Measurements from ENCODE around the gene SNRPD3. TPM values are rescaled to one million over a fixed set of nuclear protein-coding genes. Genes with fewer than 3 reads are reported as not detected.
"Not testable (repeated sequence)": the region's sequence is repeated elsewhere in the genome, so short reads cannot be mapped to it uniquely, and the experiment has no call there.

Gene SNRPD3
- total RNA-seq, 6 donors from 2014 or later, result 66.8 to 119 (median 84.8) TPM

- Histone ChIP-seq H3K4me3 (no peak overlapping the region), H3K27ac (no peak overlapping the region), H3K9me3 (no peaks in the 10 kb centered on the region), H3K4me1 (peaks cover 10 to 31% (median 20%) of the 10 kb centered on the region in 4 donors), H3K36me3 (peaks cover 0 to 16% (median 6%) of the 10 kb centered on the region in 4 donors), H3K27me3 (no peaks in the 10 kb centered on the region)
- ATAC-seq (ENCODE audit: low FRiP score in 2 of 2) (no peak), DNase-seq (no peak)
- 95 to 96% methylated on average over 12 of the region's 12 CpGs for WGBS, 2 donors
- no peak for TF ChIP-seq EP300 (IDR thresholded peaks at IDR 0.05)
- TF ChIP-seq POLR2A (IDR thresholded peaks at IDR 0.05), result no peak
- no peak for TF ChIP-seq CTCF (IDR thresholded peaks at IDR 0.05)
- no peak for TF ChIP-seq POLR2AphosphoS5 (IDR thresholded peaks at IDR 0.05)
Observed at GRCh38 chr22:24590596-24591173, 34.9 kb downstream of the SNRPD3 start.

GRCh38 chr22:24591286-24591830, 35.6 kb downstream of the SNRPD3 start:
- DNase-seq (no peak), ATAC-seq (ENCODE audit: low FRiP score in 2 of 2) (no peak)
- H3K4me1 ChIP-seq, result peaks cover 10 to 31% (median 20%) of the 10 kb centered on the region in 4 donors
- no peaks in the 10 kb centered on the region for H3K27me3 ChIP-seq
- WGBS, 2 donors, result 90 to 97% methylated on average over 2 to 6 of the region's 6 CpGs
- H3K36me3 ChIP-seq, result peaks cover 0 to 10% (median 5%) of the 10 kb centered on the region in 4 donors
- H3K4me3 ChIP-seq, result no peak overlapping the region
- no peak overlapping the region for H3K27ac ChIP-seq
- TF ChIP-seq POLR2A (IDR thresholded peaks at IDR 0.05), result no peak
- TF ChIP-seq CTCF (IDR thresholded peaks at IDR 0.05), result no peak
- no peak for TF ChIP-seq POLR2AphosphoS5 (IDR thresholded peaks at IDR 0.05)
- no peak for TF ChIP-seq EP300 (IDR thresholded peaks at IDR 0.05)
- H3K9me3 ChIP-seq, result no peaks in the 10 kb centered on the region

- no peaks in the 10 kb centered on the region for H3K27me3 ChIP-seq
- H3K9me3 ChIP-seq, result no peaks in the 10 kb centered on the region
- ATAC-seq (ENCODE audit: low FRiP score in 2 of 2) (peak in 1 of 2 donors; percentile 9), DNase-seq (no peak)
- H3K27ac ChIP-seq, result peak overlapping the region; percentile 63 to 81 (median 76)
- peaks cover 0 to 10% (median 5%) of the 10 kb centered on the region in 4 donors for H3K36me3 ChIP-seq
- peaks cover 10 to 31% (median 20%) of the 10 kb centered on the region in 4 donors for H3K4me1 ChIP-seq
- no peak for TF ChIP-seq POLR2AphosphoS5 (IDR thresholded peaks at IDR 0.05)
- TF ChIP-seq EP300 (IDR thresholded peaks at IDR 0.05), result no peak
- TF ChIP-seq POLR2A (IDR thresholded peaks at IDR 0.05), result no peak
- TF ChIP-seq CTCF (IDR thresholded peaks at IDR 0.05), result no peak
- WGBS, 2 donors, result 6 to 36% methylated on average over 9 to 20 of the region's 33 CpGs
- peak overlapping the region; percentile 59 to 83 (median 73) for H3K4me3 ChIP-seq
Observed at GRCh38 chr22:24592058-24592850, 36.5 kb downstream of the SNRPD3 start.

GRCh38 chr22:24592851-24593558, 37.2 kb downstream of the SNRPD3 start, which contains the start of gene LRRC75B:
LRRC75B (minus strand) TSS chr22:24593073; CDS start chr22:24593039, 34 bp downstream.
- peak; percentile 90 to 97 for DNase-seq
- TF ChIP-seq POLR2A (IDR thresholded peaks at IDR 0.05), result peak in 1 of 4 donors; percentile 56
- TF ChIP-seq CTCF (IDR thresholded peaks at IDR 0.05), result peak in 1 of 6 experiments; percentile 11
- peak; percentile 37 to 42 for TF ChIP-seq POLR2AphosphoS5 (IDR thresholded peaks at IDR 0.05)
- TF ChIP-seq EP300 (IDR thresholded peaks at IDR 0.05), result no peak
- no peaks in the 10 kb centered on the region for H3K9me3 ChIP-seq
- H3K4me1 ChIP-seq, result peaks cover 10 to 31% (median 20%) of the 10 kb centered on the region in 4 donors
- peaks cover 0 to 9% (median 3%) of the 10 kb centered on the region in 4 donors for H3K36me3 ChIP-seq
- no peaks in the 10 kb centered on the region for H3K27me3 ChIP-seq
- peak within 1 kb of the TSS; percentile 63 to 81 (median 76) for H3K27ac ChIP-seq
- WGBS, 2 donors, result 14 to 62% methylated on average over 5 to 22 of the region's 72 CpGs
- peak; percentile 82 to 95 for ATAC-seq (ENCODE audit: low FRiP score in 2 of 2)
- peak within 1 kb of the TSS; percentile 59 to 83 (median 73) for H3K4me3 ChIP-seq

GRCh38 chr22:24593559-24593835, 37.7 kb downstream of the SNRPD3 start:
- ATAC-seq (ENCODE audit: low FRiP score in 2 of 2); DNase-seq; H3K36me3 ChIP-seq; H3K27me3 ChIP-seq; H3K9me3 ChIP-seq: not testable (repeated sequence)
- peak overlapping the region; percentile 60 to 81 (median 76) for H3K27ac ChIP-seq
- H3K4me1 ChIP-seq, result peaks cover 10 to 31% (median 20%) of the 10 kb centered on the region in 4 donors
- H3K4me3 ChIP-seq, result peak overlapping the region in 3 of 4 donors; percentile 59 to 83 (median 72)
- WGBS, 2 donors, result 90 to 92% methylated on average over 10 of the region's 10 CpGs
